Ecto neural progenitor cell (in vitro differentiated cells): ENCODE results near the gene SLC17A9.
"Not testable (repeated sequence)": the region's sequence is repeated elsewhere in the genome, so short reads cannot be mapped to it uniquely, and the experiment has no call there.

Experiments used
- DNase-seq: peaks from one replicate; pipeline ENCODE4 v3.0.0-alpha.2; 2018; ENCODE audit warnings: low spot score

SLC17A9 gene

DNA sequence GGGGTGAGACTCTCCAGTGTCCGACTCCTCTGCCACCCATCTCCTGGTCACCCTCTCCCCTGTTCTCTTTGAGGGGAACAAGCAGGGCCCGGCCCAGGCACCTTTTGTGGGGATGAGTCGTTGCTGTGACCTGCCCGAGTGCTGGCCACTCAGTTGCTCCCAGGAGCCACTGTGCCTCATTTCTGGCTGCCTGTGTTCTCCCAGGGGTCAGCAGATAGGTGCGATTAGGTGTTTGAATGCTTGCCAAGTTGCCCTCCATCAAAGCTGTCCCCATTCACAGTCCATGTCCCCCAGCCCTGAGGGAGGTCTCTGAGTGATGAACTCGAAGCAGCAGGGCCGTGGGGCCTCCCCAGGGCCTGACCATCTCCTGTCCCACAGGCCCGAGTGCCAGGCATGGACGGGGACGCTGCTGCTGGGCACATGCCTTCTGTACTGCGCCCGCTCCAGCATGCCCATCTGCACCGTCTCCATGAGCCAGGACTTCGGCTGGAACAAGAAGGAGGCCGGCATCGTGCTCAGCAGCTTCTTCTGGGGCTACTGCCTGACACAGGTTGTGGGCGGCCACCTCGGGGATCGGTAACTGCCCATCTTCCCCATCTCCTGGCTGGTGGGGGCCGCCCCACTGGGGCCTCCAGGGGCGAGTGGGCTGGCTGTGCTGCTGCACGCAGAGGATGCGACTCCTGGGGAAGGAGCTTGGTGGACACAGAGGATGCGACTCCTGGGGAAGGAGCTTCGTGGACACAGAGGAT lies 4.1 kb downstream of the SLC17A9 start:
- no peak for DNase-seq

DNA sequence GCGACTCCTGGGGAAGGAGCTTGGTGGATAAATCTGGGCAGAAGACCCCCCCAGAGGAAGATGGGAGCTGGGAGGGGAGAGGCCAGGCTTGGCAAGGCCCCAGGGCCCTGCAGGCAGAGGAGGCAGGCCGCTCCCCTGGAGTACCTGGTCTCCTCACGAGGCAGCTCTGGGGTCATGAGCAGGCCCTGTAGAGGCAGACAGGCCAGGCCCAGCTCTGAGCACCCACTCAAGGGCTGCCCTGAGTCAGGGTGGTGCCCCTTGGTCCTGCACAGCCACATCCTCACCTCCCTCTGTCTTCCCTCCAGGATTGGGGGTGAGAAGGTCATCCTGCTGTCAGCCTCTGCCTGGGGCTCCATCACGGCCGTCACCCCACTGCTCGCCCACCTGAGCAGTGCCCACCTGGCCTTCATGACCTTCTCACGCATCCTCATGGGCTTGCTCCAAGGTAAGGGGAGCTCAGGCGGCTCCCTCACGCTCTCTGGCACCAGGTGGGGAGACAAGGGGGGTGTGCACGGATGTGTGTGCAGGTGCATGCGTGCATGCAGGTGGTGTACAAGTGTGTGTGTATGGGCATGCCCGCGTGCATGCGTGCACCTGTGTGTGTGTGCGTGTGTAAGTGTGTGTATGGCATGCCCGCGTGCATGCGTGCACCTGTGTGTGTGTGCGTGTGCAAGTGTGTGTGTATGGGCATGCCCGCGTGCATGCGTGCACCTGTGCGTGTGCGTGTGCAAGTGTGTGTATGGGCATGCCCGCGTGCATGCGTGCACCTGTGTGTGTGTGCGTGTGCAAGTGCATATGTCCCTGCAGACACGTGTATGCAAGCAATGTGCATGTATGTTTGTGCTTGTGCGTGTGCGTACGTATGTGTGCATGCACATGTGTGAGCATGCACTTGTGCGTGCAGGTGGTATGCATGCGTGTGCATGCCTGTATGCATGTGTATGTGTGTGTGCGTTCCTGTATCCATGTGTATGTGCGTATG lies 4.9 kb downstream of the SLC17A9 start:
- no peak for DNase-seq

DNA sequence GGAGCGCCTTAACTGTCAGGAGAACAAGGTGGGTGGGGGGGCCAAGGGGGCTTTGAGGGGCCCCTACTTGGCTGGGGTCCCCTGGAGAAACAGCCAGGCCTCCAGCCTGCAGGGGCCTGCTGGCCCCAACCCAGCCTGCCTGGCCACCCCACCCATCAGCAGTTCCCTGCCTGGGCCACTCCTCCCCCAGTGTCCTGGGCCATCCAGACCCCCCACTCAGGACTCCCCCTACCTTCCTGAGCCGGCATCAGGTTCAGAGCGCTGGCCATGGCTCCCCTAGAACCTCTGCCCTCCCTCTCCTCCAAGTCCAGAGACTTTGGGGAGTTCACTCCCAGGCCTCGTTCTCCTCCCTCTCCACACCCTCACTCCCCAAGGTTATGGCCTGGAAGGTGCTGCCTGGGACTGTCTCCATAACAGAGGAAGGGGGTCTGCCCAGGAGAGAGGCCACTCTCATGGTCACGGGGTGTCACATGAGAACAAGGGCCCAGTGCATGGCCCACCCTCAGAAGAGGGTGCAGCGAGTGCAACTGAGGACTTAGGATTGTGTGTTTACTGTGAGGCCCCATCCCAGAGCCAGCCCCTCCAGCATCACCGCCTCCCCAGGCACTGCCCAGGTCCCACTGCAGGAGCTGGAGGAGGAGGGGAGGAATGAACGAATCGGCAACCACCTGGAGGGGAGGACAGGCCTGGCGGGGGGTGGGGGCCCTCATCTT lies 6.0 kb downstream of the SLC17A9 start:
- DNase-seq: no peak

DNA sequence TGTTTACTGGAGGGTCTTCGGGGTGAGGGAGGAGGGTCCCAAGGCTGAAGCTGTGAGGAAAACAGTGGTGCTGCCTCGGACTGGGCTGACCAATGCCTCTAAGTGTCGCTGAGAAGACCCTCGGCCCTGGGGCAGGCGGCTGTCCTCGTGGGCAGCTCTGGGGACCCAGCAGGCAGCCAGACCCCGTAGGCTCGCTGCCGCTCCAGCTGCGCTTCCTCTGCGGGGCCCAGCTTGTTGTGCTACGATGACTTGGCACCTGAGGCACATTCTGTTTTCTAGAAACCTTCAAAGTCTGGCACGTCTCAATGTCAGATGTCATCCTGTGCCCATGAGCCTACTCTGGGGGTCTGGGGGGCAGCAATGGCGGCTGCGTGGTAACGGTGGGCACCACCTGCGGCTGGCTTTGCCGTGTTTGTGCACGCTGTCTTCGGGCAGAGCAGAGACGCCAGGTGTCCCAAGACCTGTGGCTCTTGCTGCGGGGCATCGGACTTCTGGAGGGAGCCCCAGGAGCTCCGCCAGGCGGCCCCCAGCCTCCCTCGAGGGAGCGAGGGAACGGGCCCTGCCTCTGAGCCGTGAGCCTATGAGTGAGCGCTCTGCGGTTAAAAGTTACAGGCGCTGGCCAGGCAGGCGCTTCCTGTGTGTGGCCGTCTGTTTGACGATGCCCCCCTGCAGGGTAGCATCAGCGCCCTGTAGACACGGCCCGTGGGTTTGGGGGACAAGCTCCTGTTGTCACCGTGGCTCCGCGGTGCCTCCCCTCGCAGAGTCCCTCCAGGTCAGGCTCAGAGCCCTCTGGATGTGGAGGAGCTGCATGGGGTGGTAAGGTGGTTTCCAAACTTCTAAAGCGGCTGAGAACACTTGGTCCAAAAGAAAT lies 6.8 kb downstream of the SLC17A9 start:
- DNase-seq: no peak

DNA sequence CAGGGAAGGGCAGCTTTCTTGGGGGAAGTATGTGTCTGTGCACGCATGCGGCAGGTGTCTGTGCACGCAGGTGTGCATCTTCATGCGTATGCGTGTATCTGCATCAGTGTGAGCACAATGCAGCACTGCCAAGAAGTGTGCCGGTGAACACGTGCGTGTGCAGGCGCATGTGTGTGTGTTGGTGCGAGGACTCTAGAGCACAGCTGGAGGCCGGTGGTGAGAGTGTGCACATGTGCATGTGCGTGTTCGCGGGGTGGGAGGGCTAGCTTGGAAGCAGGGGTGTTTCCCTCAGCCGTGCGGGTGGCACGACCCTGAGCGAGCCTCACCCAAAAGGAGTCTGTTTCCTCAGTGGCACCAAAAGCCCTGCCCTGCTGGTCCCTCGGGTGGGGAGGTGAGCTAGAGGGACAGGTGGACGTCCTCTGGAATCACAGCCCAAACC lies 7.5 kb downstream of the SLC17A9 start:
- no peak for DNase-seq

DNA sequence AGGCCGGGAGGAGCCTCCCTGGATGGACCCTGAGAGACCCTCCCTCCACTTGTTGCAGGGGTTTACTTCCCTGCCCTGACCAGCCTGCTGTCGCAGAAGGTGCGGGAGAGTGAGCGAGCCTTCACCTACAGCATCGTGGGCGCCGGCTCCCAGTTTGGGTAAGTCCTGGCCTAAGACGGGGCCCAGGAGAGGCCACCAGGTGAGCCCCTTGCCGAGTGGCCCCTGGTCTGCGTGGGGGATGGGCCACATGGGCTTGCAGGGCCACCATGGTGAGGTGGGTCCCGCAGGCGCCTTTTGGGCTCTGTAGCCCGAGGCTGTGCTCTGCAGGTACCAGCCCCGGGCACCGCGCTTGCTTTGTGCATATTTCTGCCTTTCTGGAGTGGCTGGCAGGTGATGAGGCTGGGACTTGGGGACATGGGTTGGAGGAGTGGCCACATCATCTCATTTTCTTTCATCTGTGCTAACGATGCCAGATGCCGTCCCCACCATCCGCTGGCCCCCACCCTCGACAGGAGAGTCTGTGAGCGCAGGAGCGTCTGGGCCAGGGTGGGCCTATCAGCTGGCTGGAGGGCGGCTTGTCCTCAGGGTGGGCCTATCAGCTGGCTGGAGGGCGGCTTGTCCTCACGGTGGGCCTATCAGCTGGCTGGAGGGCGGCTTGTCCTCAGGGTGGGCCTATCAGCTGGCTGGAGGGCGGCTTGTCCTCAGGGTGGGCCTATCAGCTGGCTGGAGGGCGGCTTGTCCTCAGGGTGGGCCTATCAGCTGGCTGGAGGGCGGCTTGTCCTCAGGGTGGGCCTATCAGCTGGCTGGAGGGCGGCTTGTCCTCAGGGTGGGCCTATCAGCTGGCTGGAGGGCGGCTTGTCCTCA lies 8.2 kb downstream of the SLC17A9 start:
- not testable (repeated sequence) for DNase-seq

DNA sequence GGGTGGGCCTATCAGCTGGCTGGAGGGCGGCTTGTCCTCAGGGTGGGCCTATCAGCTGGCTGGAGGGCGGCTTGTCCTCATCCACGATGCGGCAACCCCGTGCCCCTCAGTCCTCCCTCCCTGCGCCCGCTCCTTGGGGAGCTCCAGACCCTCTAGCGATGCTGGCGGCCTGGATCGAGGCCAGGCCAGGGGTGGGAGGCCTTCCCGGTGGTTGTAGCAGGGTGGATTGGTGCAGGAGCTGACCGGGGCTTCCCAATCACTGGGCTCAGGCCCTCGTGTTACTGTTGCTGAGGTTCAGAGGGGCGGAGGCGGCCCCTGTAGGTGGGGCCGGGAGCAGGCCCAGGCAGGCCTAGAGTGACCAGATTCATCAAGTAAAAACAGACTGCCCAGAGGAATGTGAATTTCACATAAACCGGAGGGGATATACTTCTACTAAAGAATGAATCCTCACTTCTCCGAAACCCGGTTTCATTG lies 8.8 kb downstream of the SLC17A9 start:
- peak; percentile 81 for DNase-seq

DNA sequence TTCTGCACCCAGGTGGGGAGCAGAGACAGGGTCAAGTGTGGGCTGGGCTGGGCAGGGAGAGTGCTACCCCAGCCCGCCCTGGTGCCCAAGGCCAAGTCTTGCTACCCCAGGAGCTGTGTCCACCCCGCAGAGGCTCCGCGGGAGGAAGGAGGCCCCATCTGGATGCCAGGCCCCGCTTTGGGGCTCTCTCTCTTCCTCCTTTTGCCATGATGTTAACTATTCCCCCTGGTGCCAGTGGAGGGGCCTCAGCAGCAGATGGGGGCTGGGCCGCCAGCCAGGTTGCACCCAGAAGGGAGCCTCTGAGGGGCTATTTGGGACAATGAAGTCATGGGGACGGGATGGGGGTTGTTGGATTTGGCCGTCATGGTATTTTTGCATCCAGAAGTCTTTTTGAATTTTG lies 9.3 kb downstream of the SLC17A9 start:
- no peak for DNase-seq

DNA sequence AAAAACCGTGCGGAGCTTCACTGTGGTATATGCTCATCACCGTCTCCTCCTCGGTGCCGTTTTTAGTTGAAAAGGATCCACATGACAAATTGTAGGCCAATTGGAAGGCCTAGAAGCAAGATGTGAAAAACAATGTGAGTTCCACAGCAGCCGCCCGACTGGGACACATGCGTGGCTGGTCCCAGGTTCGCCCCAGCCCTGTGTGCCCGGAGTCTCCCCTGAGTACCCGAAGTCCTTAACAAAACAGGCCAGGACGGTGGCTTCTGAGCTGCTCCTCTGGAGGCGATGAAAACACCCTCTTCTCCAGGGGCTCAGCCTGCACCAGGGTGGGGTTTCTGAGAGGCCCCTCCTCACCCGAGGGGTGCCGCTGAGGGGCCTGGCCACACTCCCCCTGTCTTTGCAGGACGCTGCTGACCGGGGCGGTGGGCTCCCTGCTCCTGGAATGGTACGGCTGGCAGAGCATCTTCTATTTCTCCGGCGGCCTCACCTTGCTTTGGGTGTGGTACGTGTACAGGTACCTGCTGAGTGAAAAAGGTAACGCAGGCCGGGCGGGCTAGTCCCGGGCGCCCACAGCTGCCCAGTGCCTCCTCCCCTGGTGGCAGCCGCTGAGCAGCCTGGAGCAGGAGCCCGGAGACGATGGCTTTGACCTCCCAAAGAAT lies 9.8 kb downstream of the SLC17A9 start:
- no peak for DNase-seq

DNA sequence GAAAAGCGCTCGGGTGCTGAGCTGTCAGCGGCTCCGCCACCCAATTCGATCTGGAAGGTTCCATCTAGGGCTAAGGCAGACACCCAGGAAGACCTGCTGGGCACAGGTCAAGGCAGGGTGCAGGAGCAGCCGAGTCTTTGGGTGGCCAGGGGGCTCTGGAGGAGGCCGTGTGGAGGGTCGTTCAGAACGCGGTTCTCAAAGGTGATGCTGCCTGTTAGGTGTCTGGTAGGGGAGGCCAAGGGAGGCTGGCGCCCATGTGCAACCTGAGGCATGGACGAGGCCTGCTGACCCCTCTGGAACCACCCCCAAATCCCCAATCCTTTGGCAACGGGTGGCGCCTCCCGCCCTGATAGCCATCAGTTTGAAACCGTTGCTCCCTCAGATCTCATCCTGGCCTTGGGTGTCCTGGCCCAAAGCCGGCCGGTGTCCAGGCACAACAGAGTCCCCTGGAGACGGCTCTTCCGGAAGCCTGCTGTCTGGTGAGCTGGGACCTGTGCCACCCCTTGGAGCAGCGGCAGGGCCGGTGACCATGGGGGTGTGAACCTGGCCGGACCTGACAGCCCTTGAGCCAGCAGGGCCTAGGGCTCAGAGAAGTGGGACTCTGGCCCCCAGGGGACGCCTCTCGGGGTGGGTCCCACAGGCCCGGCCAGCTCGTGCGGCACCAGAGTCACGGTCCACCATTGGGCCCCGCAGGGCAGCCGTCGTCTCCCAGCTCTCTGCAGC lies 10.5 kb downstream of the SLC17A9 start:
- no peak for DNase-seq

DNA sequence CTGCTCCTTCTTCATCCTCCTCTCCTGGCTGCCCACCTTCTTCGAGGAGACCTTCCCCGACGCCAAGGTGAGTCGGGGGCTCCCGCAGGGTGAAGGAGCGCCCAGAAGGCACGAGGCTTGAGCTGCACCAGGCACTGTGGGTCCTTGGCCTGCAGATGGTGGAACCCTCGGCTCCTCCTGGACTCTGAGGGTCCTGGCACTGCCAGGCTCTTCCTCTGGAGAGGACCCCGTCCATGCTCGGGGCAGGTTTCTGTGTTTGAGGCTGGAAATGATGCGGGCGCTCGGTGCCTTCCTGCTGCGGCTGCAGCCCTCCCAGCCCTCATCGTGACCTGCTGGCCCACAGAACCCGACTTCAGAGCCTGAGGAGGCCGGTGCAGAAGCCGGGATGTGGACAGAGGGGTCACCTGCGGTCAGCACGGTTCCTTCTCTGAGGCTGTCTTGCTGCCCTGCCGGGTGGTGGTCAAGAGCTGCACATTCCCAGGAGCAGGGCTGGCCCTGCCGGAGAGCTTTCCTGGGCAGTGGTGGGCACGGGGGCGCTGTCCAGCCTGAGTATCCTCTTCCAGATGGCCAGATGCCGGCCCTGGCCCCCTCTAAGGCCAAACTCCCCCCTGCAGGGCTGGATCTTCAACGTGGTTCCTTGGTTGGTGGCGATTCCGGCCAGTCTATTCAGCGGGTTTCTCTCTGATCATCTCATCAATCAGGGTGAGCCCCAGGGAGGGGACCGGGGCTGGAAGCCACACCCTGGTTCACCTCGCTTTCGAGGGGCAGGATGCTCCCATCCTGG lies 11.3 kb downstream of the SLC17A9 start:
- DNase-seq: no peak

DNA sequence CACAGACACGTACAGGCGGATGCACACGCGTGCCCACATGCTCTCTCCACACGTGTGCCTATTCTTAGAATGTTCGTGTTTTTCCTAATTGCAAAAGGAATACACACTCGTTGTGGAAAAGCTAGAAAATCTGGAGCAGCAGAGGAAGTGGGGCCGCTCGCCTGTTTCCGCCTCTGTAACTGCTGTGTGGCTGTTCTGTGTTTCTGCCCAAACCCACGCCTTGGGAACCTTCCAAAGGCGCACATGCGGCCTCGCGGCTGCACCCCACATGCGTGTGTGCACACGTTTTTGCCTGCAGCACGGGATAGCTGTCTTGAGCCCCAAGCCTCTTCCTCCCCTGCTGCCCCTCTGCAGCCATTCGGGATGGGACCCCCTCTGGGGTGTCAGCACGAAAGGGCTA lies 12.2 kb downstream of the SLC17A9 start:
- no peak for DNase-seq

DNA sequence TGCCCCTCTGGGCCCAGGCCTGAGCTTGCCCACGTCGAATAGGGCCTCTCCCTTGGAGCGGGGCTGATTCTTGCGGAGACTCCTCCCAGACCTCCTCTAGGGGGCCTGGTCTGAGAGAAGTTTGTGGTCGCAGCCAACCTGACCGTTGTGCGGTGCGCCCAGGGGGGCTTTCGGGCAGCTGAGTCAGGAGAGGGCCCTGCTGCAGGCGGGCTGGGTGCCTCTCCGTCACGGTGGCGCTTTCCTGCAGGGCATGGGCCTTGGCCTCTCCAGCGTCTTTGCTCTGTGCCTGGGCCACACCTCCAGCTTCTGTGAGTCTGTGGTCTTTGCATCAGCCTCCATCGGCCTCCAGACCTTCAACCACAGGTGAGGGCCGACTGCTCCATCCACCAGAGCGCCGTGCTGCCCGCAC lies 12.9 kb downstream of the SLC17A9 start:
- DNase-seq: no peak

DNA sequence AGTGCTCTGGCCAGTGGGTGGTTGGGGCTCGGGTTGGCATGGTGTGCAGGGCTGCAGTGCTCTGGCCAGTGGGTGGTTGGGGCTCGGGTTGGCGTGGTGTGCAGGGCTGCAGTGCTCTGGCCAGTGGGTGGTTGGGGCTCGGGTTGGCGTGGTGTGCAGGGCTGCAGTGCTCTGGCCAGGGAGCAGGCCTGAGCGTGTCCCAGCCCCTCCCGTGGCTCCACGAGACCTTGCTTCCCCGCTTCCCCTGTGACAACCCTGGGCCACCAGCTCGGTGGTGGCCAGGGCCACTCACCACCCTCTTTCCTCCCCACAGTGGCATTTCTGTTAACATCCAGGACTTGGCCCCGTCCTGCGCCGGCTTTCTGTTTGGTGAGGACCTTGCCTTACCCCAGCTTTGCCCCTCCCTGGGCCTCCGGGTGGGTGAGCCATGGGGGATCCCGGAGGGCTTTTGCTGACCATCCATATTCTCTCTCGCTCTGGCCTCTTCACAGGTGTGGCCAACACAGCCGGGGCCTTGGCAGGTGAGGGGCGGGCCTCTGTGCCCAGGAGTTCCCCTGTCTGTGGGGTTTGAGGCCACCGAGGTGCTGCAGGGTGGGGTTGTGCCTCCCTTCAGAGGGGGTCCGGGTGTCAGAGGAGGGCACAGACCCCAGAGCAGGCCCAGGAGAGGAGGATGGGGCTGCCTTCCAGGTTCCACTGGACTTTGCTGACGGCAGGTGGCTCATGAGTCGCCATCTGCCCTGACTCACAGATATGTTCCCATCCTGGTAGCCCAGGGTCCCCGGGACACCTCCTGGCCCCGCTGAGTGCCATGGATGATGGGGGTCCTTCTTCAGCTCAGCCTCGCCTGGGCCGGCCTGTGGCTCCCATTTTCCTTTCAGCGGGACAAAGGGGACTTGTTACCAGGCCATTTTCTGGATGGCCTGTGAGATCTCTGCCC lies 14.0 kb downstream of the SLC17A9 start:
- no peak for DNase-seq

DNA sequence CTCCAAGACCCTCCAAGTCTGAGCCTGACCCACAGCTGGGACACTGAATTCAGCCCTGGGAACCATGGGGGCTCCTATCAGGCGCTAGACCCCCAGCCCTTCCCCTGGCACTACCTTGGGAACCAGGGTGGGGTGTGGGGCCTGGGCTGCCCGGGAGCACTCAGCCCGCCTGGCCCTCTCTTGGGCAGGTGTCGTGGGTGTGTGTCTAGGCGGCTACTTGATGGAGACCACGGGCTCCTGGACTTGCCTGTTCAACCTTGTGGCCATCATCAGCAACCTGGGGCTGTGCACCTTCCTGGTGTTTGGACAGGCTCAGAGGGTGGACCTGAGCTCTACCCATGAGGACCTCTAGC lies 14.6 kb downstream of the SLC17A9 start:
- DNase-seq: no peak

DNA sequence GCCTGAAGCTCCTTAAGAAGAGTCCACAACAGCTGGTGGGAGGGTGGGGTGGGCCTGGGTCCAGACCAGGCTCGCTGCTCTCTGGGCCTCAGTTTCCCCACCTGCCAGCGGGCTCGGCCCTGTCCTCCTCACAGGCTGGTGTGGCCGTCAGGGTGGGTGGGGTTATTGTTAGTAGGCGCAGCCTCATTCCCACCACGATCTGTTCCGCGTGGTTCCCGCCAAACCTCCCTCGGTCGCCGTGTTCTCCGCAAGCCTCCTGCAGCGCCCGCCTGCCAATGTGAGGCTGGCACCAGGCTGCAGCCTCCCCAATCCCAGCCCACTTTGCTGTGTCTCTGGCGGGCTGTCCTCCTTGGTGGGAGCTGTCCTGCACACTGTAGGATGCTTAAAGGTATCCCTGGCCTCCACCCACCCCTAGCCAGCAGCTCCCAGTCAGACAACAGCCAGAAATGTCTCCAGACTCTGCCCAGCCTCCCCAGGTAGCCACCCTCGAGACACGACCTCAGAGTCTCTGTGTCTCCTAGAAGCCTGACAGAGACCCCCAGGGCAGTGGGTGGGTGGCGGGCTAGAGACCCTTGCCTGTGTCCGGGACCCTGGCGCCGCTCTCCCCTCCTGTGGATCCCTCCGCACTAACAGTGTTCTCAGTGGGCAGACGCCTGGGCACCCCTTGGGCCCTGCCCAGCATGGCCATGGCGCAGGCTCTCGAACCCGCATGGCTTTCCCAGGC lies 15.3 kb downstream of the SLC17A9 start:
- no peak for DNase-seq
